H1 (cell line): ENCODE measurements around the gene EIF4EBP3. TPM values are rescaled to one million over a fixed set of nuclear protein-coding genes. Genes with fewer than 3 reads are reported as not detected.

ENCODE experiments used
- JUND ChIP-seq: IDR thresholded peaks from 2 replicates; pipeline ENCODE4 v1.6.1; 2011; ENCODE audit warnings: mild to moderate bottlenecking, improper control_type of control experiment, low read length
- TAF7 ChIP-seq: optimal IDR thresholded peaks from 2 replicates; pipeline ENCODE3; 2011; ENCODE audit warnings: low read depth, mild to moderate bottlenecking, inconsistent platforms, low read length, moderate library complexity, borderline replicate concordance
- YY1 ChIP-seq: IDR thresholded peaks from 2 replicates; pipeline ENCODE4 v1.6.1; 2011; ENCODE audit warnings: low read depth, mild to moderate bottlenecking, low read length
- polyA plus RNA-seq, 7 experiments: library from polyadenylated mRNA; depleted of rRNA in 3 of 7; stranded (reverse) in 5 of 7; unstranded in 2 of 7; fragments of >200 nt in 5 of 7; fragments of 200-250 nt in 2 of 7; gene quantifications; 1 replicate in 5 of 7; 2 replicates in 1 of 7; 4 replicates in 1 of 7; pipeline versions ENCODE4 v1.2.1 to v1.2.3, GENCODE V29; 2011 to 2013; ENCODE audit warnings: missing spikeins in 2 of 7, mixed read lengths in 2 of 7
- total RNA-seq: library from RNA; stranded (reverse); fragmentation: NEBNext Ultra II Directional; extraction: Animal tissue kit (Norgen Biotek cat#: 25700); gene quantifications from 2 replicates; pipeline ENCODE4 v1.2.1, GENCODE V29; 2021
- TF ChIP-seq, protein P1 (sequence below): IDR thresholded peaks from 2 replicates; pipeline ENCODE4 v1.6.1; 2012; ENCODE audit warnings: inconsistent platforms

The EIF4EBP3 gene
- total and polyA plus RNA-seq, 2 of the 8 experiments (the other 6 are each of a cell fraction or from before 2014, with no cell fraction given) = 11.1 to 11.7 TPM

DNA sequence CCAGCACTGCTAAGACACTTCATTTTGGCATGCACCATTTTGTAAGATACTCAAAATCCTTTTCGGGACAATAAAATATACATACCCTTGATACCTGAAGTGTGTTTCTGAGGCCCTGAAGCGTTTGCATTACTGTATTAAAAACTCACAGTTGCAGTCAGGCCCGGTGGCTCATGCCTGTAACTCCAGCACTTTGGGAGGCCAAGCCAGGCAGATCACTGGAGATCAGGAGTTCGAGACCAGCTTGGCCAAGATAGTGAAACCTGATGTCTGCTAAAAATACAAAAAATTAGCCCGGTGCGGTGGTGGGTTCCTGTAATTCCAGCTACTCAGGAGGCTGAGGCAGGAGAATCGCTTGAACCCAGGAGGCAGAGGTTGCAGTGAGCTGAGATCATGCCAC is 2.5 kb upstream of the EIF4EBP3 start (continued):
- TF ChIP-seq, protein P1, sequence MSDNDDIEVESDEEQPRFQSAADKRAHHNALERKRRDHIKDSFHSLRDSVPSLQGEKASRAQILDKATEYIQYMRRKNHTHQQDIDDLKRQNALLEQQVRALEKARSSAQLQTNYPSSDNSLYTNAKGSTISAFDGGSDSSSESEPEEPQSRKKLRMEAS = no peak
- no peak for TF ChIP-seq TAF7
- no peak for TF ChIP-seq JUND
- TF ChIP-seq YY1 = no peak
